Stimulated activated CD8-positive, alpha-beta memory T cell treated with anti-CD3 and anti-CD28 coated beads, Interleukin-7, amount 100 ng/mL, for 1 hour (primary cell): ENCODE measurements around the gene TMEM132C.

Experiments used
- DNase-seq, 2 donors: peaks; one replicate each; pipeline ENCODE4 v3.0.0-alpha.2; 2020; ENCODE audit warnings: low read depth in 2 of 2

The TMEM132C gene

GRCh38 chr12:128415036-128415560, 148.1 kb downstream of the TMEM132C start:
- no peak for DNase-seq

DNA sequence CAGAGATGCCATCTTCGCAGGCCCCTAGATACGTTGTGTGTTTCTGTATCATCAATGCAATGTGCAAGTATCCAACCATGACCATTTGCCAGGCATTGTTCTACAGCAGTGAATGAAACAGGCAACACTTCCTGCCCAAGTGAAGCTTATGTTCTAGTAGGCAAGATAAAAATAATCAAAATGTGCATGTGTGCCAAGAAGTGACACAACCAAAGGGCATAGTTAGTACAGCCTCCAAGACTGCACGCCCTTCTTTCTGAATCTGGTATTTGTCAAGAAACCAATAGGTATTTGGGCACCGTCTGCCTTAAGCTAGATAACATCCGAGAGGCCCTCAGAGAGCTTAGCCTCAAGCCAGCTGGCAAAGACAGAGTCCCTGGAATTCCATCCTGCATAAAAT, 152.0 kb downstream of the TMEM132C start:
- DNase-seq, result no peak

DNA sequence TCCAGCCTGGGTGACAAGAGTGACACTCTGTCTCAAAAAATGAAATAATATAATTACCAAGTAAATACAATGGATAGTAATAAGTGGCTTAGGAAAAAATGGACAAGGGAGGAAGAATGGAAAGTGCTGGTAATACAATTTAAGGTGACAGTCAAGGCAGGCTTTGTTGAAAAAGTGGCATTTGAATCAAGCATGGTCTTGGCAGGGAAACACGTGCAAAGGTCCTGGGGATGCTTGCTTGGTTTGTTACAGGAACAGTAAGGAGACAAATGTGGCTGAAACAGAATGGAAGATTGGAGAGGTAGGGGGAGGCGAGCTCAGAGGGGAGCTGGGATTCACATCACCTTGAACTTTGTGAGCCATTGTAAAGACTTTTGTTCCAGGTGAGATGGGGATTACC, 153.2 kb downstream of the TMEM132C start:
- DNase-seq, result no peak

DNA sequence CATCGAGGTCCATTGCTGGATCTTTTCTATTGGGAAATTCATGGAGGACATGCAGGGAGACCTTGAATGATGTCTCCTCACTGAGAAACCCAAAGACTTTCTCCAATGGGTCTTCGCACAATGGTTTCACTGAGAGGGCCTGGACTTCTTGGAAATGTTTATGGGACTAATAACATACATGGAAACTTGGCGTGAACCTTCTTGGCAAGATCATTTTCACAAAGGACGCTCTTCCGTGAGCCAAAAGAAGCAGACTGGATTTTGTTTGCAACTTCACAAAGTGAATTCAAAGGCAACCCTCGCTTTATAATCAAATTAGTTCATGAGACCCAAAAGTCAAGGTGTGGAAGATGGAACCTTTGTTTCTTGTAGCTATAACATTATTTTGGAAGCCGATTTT, 154.4 kb downstream of the TMEM132C start:
- no peak for DNase-seq

GRCh38 chr12:128423205-128423604, 156.2 kb downstream of the TMEM132C start:
- no peak for DNase-seq

DNA sequence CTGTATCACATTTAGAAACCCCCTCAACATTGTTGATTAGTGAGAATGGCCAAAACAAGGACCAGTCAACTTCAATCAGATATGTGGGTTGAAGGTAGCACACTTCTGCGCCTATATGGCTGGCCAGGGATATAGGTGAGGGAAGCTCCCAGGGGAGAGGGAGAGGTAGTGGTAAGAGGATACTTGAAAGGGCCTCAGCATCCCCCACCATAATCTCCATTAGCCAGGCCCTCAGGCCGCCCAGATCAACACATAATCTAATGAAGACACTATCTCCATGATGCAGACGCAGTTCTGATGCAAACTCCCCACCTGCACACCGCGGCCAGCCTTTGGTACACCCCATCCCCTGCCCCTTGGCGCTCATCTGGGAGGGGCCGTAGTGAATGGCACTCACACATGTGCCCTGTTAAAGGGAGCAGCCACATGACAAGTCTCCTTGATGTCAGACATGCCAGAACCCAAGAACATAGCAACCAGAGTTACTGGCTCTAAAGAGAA, 158.0 kb downstream of the TMEM132C start:
- DNase-seq, result no peak

- no peak for DNase-seq
Observed at GRCh38 chr12:128425666-128426331, 158.8 kb downstream of the TMEM132C start.

DNA sequence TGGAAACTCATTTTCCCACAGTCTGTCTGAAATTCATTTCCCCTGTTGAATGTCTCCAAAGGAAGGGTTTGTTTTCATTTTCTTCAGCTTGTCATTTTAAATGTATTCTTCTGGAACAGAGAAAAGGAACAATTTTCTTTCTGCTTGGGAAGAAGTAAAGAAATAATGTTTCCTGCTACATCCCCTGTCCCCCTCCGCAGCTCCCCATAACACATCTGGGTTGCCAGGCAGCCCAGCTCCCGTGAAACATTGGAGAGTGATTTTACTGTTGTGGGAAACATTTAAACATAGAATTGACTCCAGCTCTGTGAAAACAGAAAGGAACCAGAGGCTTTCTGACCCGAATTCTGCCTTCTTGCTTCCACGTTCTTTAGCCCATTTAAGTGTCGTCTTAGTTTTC, 159.5 kb downstream of the TMEM132C start:
- DNase-seq, result no peak

- DNase-seq, result no peak
Observed at GRCh38 chr12:128439796-128440195, 172.8 kb downstream of the TMEM132C start.

GRCh38 chr12:128442096-128442495, 175.1 kb downstream of the TMEM132C start:
- DNase-seq, result no peak

DNA sequence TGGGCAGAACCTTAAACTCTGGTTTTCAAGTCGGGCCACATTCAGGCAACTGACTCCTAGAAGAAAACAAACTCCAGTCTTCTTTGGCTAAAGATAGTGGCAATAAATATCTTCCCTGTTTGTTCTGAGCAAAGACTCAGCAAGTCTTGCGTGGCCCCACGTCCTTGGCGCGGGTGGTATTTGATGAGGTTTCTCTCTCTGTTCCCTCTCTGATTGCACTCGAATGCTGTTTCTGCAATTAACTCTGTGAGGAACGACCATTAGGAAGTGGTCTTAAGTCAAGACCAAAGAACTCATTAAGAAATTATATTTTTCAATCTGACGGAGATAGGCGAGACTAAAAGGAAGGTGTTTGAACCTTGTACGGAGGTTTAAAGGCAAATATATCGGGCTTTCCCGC, 177.6 kb downstream of the TMEM132C start:
- no peak for DNase-seq

GRCh38 chr12:128445415-128446127, 178.6 kb downstream of the TMEM132C start:
- DNase-seq, result no peak

DNA sequence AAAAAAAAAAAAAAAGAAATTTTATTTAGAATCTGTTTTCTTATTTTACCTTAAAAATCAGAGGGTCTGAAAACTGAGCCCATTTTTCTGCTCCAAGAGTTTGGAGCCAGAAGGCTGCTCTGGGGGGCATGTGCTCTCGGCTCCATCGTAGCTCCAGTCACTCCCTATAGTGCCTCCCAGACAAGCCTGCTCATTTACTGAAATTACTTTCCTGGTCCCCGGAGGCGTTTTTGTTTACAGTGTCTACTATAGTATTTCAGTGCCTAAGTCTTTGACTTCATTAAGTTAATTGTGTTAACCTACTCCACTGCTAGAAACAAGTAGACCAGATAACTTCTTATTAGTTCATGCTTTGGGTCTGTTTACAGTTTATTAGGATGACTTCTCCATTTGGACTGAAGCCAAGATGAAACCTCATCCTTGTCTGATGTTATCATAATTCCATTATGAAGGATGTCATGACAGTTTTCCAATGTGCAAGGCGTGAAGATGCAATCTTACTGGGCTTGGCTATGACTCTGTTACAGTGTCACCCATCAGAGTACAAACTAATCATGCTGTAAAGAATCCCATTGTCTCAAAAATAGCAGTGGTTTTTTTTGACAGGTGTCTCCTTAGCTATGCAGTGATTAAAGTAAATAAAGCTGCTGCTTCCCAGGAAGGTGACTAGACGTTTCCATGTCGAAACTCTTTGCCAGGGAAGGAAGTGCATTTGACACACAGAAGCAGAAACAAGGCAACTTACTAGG, 182.3 kb downstream of the TMEM132C start:
- no peak for DNase-seq

DNA sequence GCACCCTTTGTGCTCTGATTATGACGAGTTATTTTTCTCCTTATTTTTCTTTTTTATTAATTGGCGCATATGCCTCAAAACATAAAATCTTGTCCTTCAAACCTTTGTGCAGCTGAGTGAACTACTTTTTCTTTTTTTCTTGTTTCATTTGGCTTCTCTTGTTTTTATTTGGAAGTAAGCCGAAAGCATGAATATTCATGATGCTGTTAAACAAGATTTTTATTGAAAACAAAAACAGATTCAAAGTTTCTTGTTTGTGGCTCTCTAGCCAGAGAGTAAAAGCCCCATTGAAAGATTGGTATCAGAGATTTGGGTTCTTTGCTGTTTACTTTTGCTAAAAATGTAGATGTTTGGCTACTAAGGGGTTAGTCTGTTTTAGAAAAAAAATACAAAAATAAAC, 183.8 kb downstream of the TMEM132C start:
- DNase-seq, result no peak

DNA sequence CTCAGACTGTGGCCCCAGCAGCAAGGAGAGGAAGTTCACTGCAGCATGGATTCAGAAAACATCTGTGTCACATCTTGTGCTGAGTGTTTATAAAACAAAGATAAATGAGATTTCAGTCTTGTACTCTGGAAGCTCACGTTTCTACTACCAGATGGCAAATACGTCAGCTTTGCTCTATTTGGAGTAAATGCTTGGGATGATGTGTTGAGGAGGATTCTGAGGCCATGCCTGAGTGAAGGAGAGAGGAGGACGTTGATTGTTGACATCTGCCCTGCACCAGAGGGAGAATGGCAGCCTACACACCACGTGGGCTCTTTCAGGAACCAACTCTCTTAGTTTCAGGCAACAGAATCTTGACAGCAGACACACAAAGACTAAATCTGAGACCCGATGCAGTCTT, 188.9 kb downstream of the TMEM132C start:
- no peak for DNase-seq

DNA sequence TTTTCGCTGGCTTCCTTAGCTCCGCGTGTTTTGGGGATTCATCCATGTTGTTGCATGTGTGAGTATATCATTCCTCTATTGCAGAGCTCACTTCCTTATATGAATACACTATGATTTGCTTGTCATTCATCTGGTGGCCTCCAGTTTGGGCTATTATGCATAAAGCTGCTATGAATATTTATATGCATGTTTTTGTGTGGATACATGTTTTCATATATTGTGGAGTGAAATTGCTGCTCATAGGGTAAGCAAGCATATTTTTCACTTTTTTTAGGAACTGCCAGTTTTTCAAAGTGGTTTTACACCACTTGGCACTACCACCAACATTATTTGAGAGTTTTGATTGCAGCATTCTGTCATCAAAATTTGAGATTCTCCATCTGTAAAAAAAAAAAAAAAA, 190.0 kb downstream of the TMEM132C start:
- no peak for DNase-seq

DNA sequence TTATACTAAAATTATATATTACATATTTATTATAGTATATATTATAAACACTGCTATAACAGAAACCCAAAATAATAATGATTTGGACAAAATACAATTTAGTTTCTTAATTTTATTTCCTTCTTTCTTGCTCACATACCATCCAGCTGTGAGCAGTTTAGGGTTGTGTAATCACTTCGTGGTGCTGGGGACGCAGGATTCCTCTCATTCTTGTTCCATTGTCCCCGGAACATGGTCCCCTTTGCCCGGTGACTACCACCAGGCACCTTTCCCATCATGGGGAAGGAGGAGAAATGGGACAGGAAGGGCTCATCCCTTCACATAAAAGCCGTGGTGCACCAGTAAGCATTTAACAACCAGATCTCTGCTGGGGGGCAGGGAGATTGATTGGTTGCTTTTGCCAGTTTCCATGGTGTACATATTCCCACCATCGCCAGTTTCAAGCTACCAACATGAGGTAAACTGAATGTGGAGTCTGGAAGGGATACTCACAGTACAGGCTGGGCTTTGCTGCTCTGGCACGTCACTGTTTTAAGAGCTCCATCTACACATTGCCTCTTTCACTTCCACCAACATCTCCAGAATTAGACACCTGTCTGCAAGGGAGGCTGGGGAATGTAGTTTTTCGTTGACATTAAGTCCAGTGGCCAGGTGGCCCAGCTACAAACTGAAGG, 191.5 kb downstream of the TMEM132C start:
- DNase-seq, result no peak

DNA sequence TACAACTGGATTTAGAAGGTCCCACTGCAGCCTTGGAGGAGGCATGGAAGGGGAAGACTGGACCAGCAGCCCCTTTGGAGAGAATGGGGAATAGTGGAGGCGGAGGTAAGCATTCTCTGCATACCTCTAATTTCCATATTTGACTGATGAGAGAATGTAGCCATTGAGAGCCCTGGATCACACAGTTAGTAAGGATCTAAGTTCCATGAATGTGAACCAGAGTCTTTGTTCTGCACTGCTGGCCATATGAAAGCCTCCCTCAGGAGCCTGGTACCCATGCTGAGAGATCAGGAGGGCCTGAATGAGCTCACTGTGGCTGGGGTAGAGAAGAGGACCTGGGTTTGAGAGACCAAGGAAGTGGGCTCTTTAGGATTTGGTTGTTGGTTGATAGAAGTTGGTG, 192.1 kb downstream of the TMEM132C start:
- DNase-seq, result no peak

DNA sequence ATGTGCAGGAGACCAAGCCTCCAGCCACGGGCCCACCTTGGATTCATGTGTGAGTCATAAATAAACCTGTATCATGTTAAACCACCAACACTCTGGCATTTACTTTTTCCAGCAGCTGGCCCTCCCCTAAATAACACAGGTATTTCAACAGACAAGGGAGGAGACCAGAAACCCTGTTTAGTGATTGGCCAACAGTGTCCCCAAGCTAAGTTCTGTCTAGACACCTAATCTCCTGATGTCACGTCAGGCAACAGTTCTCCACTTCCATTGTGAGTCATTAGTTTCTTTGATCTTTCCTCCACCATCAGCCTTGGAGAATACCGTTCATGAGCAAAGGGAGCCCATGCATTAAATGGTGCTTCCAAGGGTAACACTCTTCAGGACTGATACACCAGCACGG, 196.9 kb downstream of the TMEM132C start:
- DNase-seq, result no peak

- no peak for DNase-seq
Observed at GRCh38 chr12:128467882-128468281, 200.9 kb downstream of the TMEM132C start.

- no peak for DNase-seq
Observed at GRCh38 chr12:128468926-128469325, 202.0 kb downstream of the TMEM132C start.

DNA sequence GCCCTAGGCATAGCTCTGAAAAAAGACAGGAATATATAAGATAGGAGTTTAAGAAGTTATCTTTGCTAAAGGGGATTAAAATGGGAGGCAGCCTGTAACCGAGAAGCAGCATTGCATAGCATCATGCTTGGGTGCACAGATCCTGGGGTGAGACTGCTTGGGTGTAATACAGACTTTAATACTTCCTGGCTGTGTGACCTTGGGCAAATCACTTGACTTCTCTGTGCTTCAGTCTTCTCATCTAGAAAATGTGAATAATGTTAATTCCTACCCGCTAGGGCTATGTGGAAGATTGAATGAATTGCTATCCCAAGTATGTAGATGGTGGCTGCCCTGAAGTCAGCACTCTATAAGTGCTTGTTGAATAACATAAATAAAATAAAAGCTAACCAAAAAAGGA, 204.5 kb downstream of the TMEM132C start:
- DNase-seq, result no peak
